ENCODE results near the gene SEC61A1.

GRCh38 chr3:128077202-128077624, 25.0 kb downstream of the SEC61A1 start:
- TF ChIP-seq CTCF (conservative IDR thresholded peaks at IDR 0.05; ENCODE audit: low read length) (no peak), EZH2phosphoT487 (IDR thresholded peaks at IDR 0.05; ENCODE audit: borderline replicate concordance) (no peak)

All from Loucy (cell line).